GM21717 (cell line): ENCODE data around the gene TMF1.
A peak's percentile ranks its signal among the peaks of the same experiment; 100 is the strongest.

Experiments
- ATAC-seq: cut with Tn5 transposase; IDR thresholded peaks from one replicate; pipeline ENCODE4 v1.9.1; 2021; ENCODE audit warnings: mild to moderate bottlenecking, moderate library complexity; ENCODE audit not compliant: unreplicated experiment

The TMF1 gene

GRCh38 chr3:69013253-69014021 is 38.7 kb downstream of the TMF1 start, which contains the start of gene EOGT:
TSS of gene EOGT (minus strand) at chr3:69013684. CDS start at chr3:69009846, 3,838 bp downstream.
- peak; percentile 87 for ATAC-seq

GRCh38 chr3:69012800-69013252 is 39.3 kb downstream of the TMF1 start:
- peak; percentile 38 for ATAC-seq

GRCh38 chr3:69012100-69012799 is 39.9 kb downstream of the TMF1 start:
- no peak for ATAC-seq

- ATAC-seq, result no peak
Measured at GRCh38 chr3:69011096-69011730, 40.9 kb downstream of the TMF1 start.

GRCh38 chr3:69009559-69010410 is 42.3 kb downstream of the TMF1 start:
- no peak for ATAC-seq

GRCh38 chr3:69008980-69009379 is 43.2 kb downstream of the TMF1 start:
- ATAC-seq, result no peak

GRCh38 chr3:69005791-69006482 is 46.2 kb downstream of the TMF1 start:
- no peak for ATAC-seq

- ATAC-seq, result no peak
Measured at GRCh38 chr3:69005071-69005790, 46.9 kb downstream of the TMF1 start.

GRCh38 chr3:69004138-69004537 is 48.0 kb downstream of the TMF1 start:
- ATAC-seq, result no peak

- no peak for ATAC-seq
Measured at GRCh38 chr3:68999605-69000004, 52.5 kb downstream of the TMF1 start.

GRCh38 chr3:68999158-68999557 is 53.0 kb downstream of the TMF1 start:
- ATAC-seq, result no peak

- ATAC-seq, result no peak
Measured at GRCh38 chr3:68997887-68998286, 54.2 kb downstream of the TMF1 start.

GRCh38 chr3:68996356-68996995 is 55.7 kb downstream of the TMF1 start:
- no peak for ATAC-seq

- no peak for ATAC-seq
Measured at GRCh38 chr3:68988740-68989139, 63.4 kb downstream of the TMF1 start.

GRCh38 chr3:68987322-68987721 is 64.8 kb downstream of the TMF1 start:
- ATAC-seq, result no peak

- ATAC-seq, result no peak
Measured at GRCh38 chr3:68986496-68987208, 65.5 kb downstream of the TMF1 start.

GRCh38 chr3:68985146-68985790 is 66.9 kb downstream of the TMF1 start:
- no peak for ATAC-seq

GRCh38 chr3:68984011-68984530 is 68.1 kb downstream of the TMF1 start:
- no peak for ATAC-seq
